T-helper 1 cell (primary cell): ENCODE measurements around the gene HS1BP3.

ENCODE experiments used
- DNase-seq, 5 donors: peaks; one replicate each; pipeline ENCODE4 v3.0.0-alpha.2; 2012 to 2020

Gene HS1BP3

GRCh38 chr2:20582600-20583221, 68.2 kb downstream of the HS1BP3 start:
- DNase-seq = no peak

GRCh38 chr2:20580690-20581437, 70.0 kb downstream of the HS1BP3 start:
- DNase-seq = no peak

GRCh38 chr2:20579866-20580265, 71.0 kb downstream of the HS1BP3 start:
- no peak for DNase-seq

GRCh38 chr2:20578895-20579825, 71.7 kb downstream of the HS1BP3 start:
- DNase-seq = no peak

GRCh38 chr2:20578266-20578894, 72.5 kb downstream of the HS1BP3 start:
- no peak for DNase-seq

- DNase-seq = no peak
Measured at GRCh38 chr2:20577495-20578235, 73.2 kb downstream of the HS1BP3 start.

- DNase-seq = peak in 2 of 5 donors; percentile 15 to 91
Measured at GRCh38 chr2:20576598-20577115, 74.2 kb downstream of the HS1BP3 start.

GRCh38 chr2:20575935-20576597, 74.8 kb downstream of the HS1BP3 start:
- DNase-seq = no peak

GRCh38 chr2:20575414-20575813, 75.5 kb downstream of the HS1BP3 start:
- no peak for DNase-seq

GRCh38 chr2:20574930-20575329, 76.0 kb downstream of the HS1BP3 start:
- DNase-seq = no peak

GRCh38 chr2:20574423-20574911, 76.4 kb downstream of the HS1BP3 start:
- DNase-seq = no peak

GRCh38 chr2:20573620-20574422, 77.1 kb downstream of the HS1BP3 start:
- DNase-seq = no peak

- no peak for DNase-seq
Measured at GRCh38 chr2:20572221-20572620, 78.7 kb downstream of the HS1BP3 start.

- DNase-seq = peak in 1 of 5 donors; percentile 61
Measured at GRCh38 chr2:20571644-20572215, 79.2 kb downstream of the HS1BP3 start.

GRCh38 chr2:20571231-20571630, 79.7 kb downstream of the HS1BP3 start:
- DNase-seq = no peak

- DNase-seq = no peak
Measured at GRCh38 chr2:20570249-20570648, 80.6 kb downstream of the HS1BP3 start.

- no peak for DNase-seq
Measured at GRCh38 chr2:20569464-20570223, 81.3 kb downstream of the HS1BP3 start.

- DNase-seq = no peak
Measured at GRCh38 chr2:20568501-20569463, 82.1 kb downstream of the HS1BP3 start.
